ENCODE measurements around the gene PRKG1.

Gene PRKG1

DNA sequence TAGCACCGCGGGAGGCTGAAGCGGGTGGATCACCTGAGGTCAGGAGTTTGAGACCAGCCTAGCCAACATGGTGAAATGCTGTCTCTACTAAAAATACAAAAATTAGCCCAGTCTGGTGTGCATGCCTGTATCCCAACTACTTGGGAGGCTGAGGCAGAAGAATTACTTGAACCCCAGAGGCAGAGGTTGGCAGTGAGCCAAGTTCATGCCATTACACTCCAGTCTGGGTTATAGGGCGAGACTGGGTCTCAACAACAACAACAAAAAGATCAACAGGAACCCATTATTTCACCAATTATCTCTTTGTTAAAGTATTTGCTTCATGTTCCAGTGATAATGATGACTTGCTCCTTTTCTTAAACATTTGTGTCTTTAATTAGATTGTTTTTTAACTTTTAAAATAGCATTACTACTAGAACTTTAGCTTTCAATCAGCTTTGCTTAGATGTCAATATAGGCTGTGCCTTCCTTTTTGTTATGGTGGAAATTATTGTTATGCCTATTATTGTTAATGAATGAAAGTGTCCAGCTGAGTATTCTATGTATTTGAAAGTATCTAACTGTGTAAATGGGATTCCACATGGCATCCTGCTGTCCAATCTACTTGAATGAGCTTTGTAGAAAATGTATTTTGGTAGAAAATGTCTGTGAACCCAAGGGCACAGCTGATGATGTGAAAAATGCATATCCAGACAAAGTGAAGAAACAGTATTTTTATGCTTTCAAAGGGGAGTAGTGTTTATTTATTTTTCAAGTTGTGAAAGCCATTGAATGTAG, 686.8 kb downstream of the PRKG1 start:
- Mint-ChIP-seq H3K9me3 (peaks cover 0 to 2% of the 10 kb centered on the region in 2 donors), H3K4me1 (no peaks in the 10 kb centered on the region), H3K4me3 (no peak overlapping the region), H3K27me3 (no peaks in the 10 kb centered on the region), H3K27ac (no peak overlapping the region)
- DNase-seq (no peak), ATAC-seq (no peak)

DNA sequence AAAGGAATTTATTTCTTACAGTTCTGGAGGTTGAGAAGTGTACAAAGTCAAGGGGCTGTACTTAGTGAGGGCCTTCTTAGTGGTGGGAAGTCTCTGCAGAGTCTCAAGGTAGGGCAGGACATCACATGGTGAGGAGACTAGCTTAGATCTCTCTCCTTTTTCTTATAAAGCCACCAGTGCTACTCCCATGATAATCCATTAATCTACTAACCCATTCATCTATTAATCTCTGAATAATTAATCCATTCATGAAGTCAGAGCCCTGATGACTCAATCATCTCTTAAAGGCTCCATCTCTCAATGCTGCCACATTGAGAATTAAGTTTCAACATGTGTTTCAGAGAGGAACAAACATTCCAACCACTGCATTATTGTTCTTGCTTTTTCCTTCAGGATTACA, 689.5 kb downstream of the PRKG1 start:
- Mint-ChIP-seq H3K4me3 (no peak overlapping the region), H3K4me1 (no peaks in the 10 kb centered on the region), H3K9me3 (peaks cover 7 to 16% of the 10 kb centered on the region in 2 donors), H3K27ac (no peak overlapping the region), H3K27me3 (peaks cover 13% of the 10 kb centered on the region)
- ATAC-seq (no peak), DNase-seq (no peak)

DNA sequence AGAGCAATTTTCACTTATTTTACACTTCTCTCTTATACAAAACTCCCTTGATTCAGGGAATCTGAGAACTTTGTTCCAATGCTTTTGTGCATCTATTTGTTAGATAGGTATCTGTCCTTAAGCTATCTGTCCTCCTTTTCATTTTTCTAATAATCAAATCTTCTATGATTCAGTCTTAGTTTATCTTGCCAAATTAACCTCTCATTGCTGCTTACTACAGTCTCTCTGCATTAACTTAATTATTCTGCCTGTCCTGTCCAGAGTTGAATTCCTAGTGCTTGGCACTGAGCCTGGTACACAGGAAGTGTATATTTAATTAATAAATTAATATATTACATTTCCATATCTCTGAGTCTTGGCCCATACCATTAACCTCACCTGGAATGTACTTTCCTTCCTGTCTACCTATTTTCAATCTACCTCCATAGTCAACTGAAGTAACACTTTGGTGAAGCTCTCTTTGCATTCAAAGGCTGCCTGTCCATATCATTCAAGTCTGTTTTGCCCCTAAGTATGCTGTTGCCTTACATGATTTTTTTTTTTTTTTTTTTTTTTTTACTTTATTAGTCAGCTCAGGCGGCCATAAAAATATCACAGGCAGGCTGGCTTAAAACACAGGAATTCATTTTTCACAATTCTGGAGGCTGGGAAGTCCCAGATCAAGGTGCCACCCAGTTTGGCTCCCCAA, 691.1 kb downstream of the PRKG1 start:
- Mint-ChIP-seq H3K27me3 (peaks cover 13% of the 10 kb centered on the region), H3K27ac (no peak overlapping the region), H3K9me3 (peaks cover 7 to 16% of the 10 kb centered on the region in 2 donors), H3K4me3 (no peak overlapping the region), H3K4me1 (no peaks in the 10 kb centered on the region)
- ATAC-seq = no peak
- no peak for DNase-seq

DNA sequence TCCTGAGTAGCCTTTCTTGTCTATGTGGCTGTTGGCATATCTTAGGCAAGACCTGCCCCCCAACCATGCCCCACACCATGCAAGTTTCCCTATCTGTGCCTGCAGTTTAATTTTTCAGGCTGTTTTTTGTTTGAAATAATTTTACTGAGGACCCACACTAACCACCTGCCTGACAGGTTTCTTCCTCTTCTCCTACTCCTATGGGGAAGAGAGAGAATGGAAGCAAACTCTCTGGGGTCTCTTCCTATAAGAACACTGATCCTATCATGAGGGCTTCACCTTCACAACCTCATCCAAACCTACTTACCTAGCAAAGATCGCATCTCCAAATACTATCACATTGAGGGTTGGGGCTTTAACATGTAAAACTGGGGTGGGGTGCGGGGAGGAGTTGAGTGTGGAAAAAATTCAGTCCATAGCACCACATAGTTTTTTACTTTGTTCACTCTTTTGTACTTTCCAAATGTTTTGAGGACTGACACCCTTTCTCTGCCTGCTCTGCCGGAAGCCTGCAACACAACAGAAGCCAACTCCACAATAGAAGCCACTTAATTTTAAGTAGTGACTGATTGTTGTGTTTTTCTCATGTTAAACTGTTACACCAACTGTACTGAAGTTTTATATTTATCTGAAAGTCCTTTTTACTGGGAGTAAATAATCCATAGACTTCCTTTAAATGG, 692.3 kb downstream of the PRKG1 start:
- H3K4me1 Mint-ChIP-seq = no peaks in the 10 kb centered on the region

DNA sequence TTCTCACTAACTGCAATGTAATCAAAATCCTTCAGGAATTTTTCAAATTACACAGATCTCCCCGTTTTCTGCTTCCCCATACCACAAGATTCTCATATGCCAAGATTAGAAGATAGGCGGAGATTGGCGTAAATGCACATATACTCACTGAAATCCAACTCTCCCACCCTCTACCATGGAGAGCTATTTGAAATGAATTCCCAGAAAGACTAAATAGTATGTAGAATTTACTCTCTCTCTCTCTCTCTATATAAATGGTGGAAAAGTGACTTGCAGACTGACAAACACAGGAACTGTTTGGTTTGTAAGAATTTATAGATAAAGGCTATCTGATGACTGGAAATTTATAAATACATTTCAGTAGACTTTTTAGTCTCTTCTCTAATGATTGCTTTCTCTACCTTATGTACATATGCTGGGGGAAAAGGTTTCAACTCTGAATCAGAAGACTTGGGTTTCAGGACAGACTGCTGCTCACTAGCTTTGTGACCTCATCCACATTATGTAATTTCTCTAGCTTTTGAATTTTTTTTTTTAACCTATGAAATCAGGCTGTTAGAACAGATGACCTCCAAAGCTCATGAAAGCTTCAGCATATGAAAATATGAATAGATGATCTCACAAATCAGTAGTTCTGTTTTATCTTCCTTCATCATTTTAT, 692.9 kb downstream of the PRKG1 start:
- Mint-ChIP-seq H3K27me3 (peaks cover 13% of the 10 kb centered on the region), H3K4me1 (no peaks in the 10 kb centered on the region), H3K9me3 (peaks cover 7 to 16% of the 10 kb centered on the region in 2 donors), H3K4me3 (no peak overlapping the region), H3K27ac (no peak overlapping the region)
- no peak for ATAC-seq
- DNase-seq = no peak

More for the DNA sequence above, 692.3 kb downstream of the PRKG1 start:
- peaks cover 13% of the 10 kb centered on the region for H3K27me3 Mint-ChIP-seq
- H3K9me3 Mint-ChIP-seq = peaks cover 7 to 16% of the 10 kb centered on the region in 2 donors
- H3K4me3 Mint-ChIP-seq = no peak overlapping the region
- no peak for DNase-seq
- H3K27ac Mint-ChIP-seq = peak overlapping the region in 1 of 2 donors; percentile 21
- no peak for ATAC-seq

DNA sequence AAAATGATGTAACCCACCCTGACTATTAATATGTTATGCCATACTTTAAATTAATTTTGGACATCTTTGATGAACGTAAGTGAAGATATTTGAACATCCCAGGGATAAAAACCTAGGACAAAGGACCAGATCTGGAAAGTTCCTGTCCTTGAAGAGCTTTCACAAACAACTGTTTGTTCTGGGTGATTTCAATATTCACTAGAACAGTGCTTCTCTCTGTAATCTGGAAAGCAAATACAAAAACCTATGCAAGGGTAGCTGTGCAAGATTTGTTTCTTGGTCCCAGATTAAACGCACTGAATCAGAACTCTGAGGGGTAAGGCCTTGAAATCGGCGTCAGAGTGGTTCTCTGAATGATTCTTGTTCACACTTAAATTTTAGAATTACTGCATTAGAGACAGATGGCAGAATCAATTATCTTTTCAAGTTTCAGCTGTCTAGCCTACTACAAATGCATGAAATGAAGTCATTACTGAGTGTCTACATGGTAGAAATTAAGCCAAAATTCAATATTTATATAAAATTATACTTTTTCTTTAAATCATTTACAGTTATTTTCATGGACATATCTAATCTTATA, 694.7 kb downstream of the PRKG1 start:
- H3K4me1 Mint-ChIP-seq = no peaks in the 10 kb centered on the region
- no peak overlapping the region for H3K4me3 Mint-ChIP-seq
- ATAC-seq (no peak), DNase-seq (no peak)
- peaks cover 7 to 16% of the 10 kb centered on the region in 2 donors for H3K9me3 Mint-ChIP-seq
- H3K27me3 Mint-ChIP-seq = peaks cover 13% of the 10 kb centered on the region
- H3K27ac Mint-ChIP-seq = no peak overlapping the region

DNA sequence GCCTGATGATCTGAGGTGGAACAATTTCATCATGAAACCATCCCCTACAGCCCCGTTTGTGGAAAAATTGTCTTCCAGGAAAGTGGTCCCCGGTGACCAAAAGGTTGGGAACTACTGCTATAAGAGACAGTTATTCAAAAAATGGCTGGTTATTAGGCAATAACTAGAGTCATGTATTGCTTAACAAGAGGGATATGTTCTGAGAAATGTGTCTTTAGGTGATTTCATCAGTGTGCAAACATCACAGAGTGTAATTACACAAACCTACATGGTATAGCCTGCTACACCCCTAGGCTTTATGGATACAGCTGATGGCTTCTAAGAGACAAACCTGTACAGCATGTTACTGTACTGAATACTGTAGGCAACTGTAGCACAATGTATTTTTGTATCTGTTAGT, 696.4 kb downstream of the PRKG1 start:
- Mint-ChIP-seq H3K27me3 (peaks cover 13% of the 10 kb centered on the region), H3K4me3 (no peak overlapping the region), H3K9me3 (peaks cover 7 to 16% of the 10 kb centered on the region in 2 donors), H3K4me1 (no peaks in the 10 kb centered on the region), H3K27ac (no peak overlapping the region)
- no peak for DNase-seq
- no peak for ATAC-seq

DNA sequence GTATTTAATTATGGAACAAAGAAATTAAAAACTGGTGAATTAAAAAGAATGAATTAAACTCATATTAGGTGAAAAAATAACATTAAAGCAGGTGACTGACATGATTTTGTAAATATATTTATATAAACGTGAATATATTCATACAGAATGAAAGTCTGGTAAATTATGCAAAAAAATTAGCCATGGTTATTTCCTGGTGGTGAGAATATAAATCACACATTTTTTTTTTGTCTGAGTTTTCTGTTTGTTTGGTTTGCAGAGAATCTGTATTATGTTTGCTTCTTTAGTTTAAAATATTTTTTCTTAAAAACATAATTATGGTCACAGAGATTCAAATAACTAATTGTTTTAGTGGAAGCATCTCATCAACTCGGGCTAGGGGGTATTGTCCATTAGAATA, 698.1 kb downstream of the PRKG1 start:
- Mint-ChIP-seq H3K4me1 (no peaks in the 10 kb centered on the region), H3K9me3 (peaks cover 0 to under 1% of the 10 kb centered on the region in 2 donors), H3K27me3 (peaks cover under 1% of the 10 kb centered on the region), H3K27ac (no peak overlapping the region), H3K4me3 (no peak overlapping the region)
- DNase-seq (no peak), ATAC-seq (no peak)

DNA sequence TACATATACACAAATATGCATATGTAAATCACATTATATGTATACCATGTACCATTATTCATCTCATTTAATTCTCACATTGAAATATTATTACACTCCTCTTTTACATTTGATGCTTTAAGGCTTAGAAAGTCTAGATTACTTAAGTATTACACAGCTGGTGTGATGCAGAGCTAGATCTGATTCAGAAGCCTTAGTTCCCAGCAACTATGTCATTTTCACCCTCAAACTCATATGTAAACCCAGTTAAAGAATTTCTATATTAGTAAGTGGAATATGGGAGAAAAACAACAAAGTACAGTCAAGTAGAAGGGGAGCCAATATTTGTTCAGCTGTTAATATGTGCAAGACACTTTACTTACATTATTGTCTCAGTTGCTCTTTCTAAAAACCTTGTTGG, 699.4 kb downstream of the PRKG1 start:
- Mint-ChIP-seq H3K4me3 (no peak overlapping the region), H3K4me1 (no peaks in the 10 kb centered on the region), H3K27ac (peak overlapping the region in 1 of 2 donors; percentile 83), H3K27me3 (no peaks in the 10 kb centered on the region), H3K9me3 (no peaks in the 10 kb centered on the region)
- no peak for DNase-seq
- no peak for ATAC-seq

DNA sequence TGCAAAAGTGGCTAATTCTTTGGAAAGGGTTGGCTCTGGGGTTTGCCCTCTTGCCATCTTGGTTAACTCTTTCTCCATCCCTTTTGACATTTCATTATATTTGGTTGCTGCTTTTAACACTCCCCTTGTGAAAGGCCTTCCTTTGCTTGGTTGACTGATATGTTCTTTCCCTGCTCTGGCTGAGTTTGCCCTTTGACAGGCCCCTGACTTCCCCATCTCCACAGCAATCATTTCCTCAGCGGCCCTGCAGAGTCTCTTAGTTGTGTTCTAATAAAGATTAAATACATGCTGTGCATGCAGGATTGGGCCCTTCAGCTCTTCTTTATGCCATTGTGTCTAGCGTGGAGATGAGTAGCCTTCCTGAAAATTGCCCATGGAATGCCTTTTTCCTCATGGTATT, 709.7 kb downstream of the PRKG1 start:
- Mint-ChIP-seq H3K27ac (no peak overlapping the region), H3K4me3 (no peak overlapping the region), H3K9me3 (no peaks in the 10 kb centered on the region), H3K27me3 (no peaks in the 10 kb centered on the region), H3K4me1 (no peaks in the 10 kb centered on the region)
- ATAC-seq (no peak), DNase-seq (no peak)

DNA sequence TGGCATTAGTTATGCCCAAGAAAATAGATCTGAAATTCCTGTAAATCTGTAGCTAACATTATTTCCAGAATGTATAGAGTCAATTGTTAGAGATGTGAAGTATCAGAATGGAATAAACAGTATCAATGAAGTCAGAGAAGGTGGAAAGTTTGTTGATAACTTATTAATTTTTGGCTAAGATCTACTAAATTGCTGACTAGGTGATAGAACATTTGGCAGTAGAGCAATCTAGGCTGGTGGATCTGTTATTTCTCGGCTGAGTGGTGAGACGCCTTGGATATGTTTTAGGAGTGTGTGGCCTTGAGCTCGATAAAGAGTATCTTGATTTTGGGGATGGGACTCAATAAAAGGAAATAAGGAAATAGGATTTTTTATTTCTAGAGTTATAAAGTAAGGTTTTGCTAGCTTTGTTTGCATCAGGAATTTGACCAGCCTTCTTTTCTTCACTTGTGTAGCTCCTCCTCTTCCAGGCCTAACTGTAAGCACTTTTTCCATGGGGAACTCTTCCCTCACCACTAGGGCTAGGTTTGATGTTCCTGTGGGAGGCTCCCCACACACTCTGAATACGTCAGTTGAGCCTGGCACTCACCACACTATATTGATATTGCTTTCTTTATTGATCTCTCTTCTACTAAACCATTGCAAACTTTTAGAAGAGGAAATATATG, 711.9 kb downstream of the PRKG1 start:
- Mint-ChIP-seq H3K4me1 (no peaks in the 10 kb centered on the region), H3K27ac (no peak overlapping the region), H3K9me3 (peaks cover 2 to 4% of the 10 kb centered on the region in 2 donors), H3K27me3 (no peaks in the 10 kb centered on the region), H3K4me3 (no peak overlapping the region)
- ATAC-seq = no peak
- no peak for DNase-seq

DNA sequence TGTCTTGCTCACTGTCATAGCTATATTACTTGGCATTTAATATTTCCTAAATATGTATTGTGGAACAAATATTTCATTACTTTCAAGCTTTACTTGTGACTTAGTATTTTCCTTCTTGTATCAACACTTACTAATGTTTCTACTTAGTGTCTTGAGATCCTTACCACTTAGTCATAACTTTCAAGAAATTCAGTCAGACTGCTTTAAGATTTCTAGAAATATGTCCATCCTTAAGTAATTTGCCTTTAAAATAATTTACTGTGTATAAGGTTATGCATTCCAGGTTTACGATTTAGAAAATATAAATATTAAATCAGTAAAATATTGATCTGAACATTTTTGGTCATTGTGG, 712.4 kb downstream of the PRKG1 start:
- no peak for ATAC-seq
- no peak for DNase-seq
- Mint-ChIP-seq H3K4me1 (no peaks in the 10 kb centered on the region), H3K4me3 (no peak overlapping the region), H3K27ac (no peak overlapping the region), H3K27me3 (no peaks in the 10 kb centered on the region), H3K9me3 (peaks cover 7 to 9% of the 10 kb centered on the region in 2 donors)

DNA sequence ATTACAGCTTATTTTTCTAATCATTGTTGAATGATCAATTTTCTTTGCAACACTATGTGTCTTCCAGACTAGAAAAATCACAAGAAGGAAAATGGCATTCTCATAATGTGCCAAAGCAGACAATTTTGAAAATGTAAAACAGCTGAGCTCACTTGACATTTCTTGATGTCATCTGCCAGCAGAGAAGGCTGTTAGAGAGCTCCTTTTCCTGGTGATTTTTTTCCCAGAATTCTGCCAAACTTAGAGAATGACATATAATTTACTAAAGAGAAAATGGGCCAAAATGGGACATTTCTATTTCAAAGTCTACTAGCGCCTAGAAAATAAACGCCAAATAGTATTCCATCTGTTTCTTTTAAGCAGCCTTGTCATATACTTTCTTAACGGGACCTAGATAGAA, 714.0 kb downstream of the PRKG1 start:
- Mint-ChIP-seq H3K4me3 (no peak overlapping the region), H3K4me1 (no peaks in the 10 kb centered on the region), H3K9me3 (peaks cover 23 to 24% of the 10 kb centered on the region in 2 donors), H3K27ac (no peak overlapping the region), H3K27me3 (no peaks in the 10 kb centered on the region)
- no peak for ATAC-seq
- DNase-seq = no peak

DNA sequence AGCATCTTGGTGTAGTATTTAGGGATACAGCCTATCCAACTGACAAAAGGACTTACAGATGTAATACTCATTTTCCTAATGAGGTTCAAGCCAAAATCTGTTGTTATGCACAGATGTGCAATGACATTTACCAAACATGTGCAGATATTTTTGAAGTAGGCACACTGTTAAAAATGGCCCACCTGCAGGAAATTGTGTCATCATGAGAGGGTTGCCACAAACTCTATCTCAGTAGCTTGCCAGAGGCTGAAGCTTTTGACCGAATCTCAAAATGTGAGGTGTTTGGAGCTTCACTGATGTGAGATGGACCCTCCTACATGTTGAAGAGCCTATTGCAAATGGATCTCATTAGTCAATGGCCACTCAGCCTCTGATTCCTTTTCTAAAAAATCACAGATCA, 714.8 kb downstream of the PRKG1 start:
- H3K9me3 Mint-ChIP-seq = peaks cover 29 to 30% of the 10 kb centered on the region in 2 donors
- no peaks in the 10 kb centered on the region for H3K27me3 Mint-ChIP-seq
- no peak for DNase-seq
- H3K27ac Mint-ChIP-seq = no peak overlapping the region
- no peak for ATAC-seq
- no peaks in the 10 kb centered on the region for H3K4me1 Mint-ChIP-seq
- H3K4me3 Mint-ChIP-seq = no peak overlapping the region

DNA sequence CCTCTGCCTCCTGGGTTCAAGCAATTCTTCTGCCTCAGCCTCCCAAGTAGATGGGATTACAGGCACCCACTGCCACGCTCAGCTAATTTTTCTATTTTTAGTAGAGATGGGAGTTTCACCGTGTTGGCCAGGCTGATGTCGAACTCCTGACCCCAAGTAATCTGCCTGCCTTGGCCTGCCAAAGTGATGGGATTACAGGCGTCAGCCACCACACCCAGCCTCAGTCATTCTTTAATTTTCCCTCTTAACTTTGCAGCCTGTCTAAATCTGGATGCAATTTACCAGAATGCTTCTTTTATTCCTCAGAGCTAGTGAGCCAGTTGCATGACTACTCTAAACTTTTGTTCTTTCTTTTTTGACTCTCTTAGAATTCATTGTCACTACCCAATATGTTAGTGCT, 715.6 kb downstream of the PRKG1 start:
- Mint-ChIP-seq H3K4me3 (no peak overlapping the region), H3K4me1 (no peaks in the 10 kb centered on the region), H3K9me3 (peaks cover 29 to 30% of the 10 kb centered on the region in 2 donors), H3K27me3 (no peaks in the 10 kb centered on the region), H3K27ac (no peak overlapping the region)
- no peak for DNase-seq
- no peak for ATAC-seq

All from stimulated activated naive CD8-positive, alpha-beta T cell treated with anti-CD3 and anti-CD28 coated beads, Interleukin-15, amount 100 ng/mL, for 72 hours (primary cell).